DMS53 (cell line): ENCODE results near the gene ETS1.

ENCODE experiments used
- DNase-seq: peaks from one replicate; lab custom pipeline; 2025; lab: John Stamatoyannopoulos, UW

Gene ETS1

DNA sequence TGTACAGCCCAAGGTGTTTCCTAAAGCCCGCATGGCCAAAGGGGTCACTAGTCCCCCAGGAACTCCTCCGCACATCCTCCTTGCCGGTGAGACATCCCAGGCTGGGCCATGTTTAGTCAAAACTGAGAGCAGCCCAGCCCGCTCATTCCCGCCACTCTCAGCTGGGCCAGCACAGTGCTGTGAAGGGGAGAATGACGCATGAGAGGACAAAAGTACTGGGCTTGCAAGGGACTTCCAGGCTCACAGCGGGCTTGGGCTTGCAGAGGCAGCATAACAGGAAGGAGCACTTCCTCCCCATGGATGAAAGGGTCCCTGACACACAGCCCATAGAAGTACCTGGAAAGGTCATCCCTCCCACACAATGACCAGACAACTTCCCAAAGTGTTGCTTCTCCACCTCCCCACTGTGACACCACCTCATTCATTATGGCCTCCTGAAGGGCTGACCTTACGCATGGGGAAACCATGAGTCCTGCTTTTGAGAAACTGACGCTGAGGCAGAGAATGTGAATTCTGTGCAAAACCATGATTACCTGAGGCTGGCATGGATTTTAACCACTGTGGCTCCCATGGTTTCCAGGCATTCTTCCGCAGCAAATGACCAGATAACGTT lies 19.1 kb downstream of the ETS1 start:
- no peak for DNase-seq

DNA sequence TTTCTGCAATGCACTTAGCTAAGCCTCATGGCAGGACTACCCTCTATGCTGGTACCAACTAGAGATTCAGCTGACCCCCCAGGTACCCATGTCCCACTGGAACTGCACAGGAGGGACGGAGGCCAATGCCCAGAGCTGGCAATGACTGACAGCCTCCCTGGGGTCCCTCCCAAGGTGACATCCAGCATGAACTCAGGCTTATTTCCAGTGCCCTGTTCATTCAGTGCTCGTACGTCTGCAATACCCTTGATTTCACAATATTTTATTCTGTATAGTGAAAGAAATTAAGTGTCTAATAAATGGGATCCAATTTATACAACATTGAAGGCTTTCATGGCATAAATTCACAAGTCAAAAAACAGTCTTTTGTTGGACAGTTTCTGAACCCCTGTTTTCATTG lies 20.2 kb downstream of the ETS1 start:
- DNase-seq, result no peak

- no peak for DNase-seq
These were observed 21.5 kb downstream of the ETS1 start for GRCh38 chr11:128565881-128566280.

DNA sequence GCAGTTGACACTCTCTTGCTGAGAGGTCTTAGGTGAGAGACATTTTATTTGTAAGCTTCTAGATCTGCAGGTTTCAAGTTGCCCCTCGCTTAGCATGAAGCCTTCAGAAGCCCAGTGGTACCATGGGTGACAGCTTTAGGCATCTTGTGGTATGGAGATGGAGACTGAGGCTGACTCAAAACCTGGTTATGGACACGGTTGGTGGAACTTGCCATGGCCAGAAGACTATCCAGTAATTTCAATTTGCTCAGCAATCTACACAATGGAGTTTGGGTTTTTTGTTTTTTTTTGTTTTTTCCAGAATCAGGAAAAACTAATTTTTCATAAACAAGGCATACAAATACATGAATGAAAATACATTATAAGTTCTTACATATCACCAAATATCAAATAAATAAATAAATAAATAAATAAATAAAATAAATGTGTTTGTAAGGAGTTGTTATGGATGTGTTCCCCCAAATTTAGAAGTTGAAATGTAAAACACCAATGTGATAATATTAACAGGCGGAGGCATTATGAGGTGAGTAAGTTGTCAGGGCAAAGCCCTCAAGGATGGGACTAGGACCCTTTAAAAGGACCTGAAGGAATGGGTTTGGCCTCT lies 22.6 kb downstream of the ETS1 start:
- DNase-seq, result no peak

DNA sequence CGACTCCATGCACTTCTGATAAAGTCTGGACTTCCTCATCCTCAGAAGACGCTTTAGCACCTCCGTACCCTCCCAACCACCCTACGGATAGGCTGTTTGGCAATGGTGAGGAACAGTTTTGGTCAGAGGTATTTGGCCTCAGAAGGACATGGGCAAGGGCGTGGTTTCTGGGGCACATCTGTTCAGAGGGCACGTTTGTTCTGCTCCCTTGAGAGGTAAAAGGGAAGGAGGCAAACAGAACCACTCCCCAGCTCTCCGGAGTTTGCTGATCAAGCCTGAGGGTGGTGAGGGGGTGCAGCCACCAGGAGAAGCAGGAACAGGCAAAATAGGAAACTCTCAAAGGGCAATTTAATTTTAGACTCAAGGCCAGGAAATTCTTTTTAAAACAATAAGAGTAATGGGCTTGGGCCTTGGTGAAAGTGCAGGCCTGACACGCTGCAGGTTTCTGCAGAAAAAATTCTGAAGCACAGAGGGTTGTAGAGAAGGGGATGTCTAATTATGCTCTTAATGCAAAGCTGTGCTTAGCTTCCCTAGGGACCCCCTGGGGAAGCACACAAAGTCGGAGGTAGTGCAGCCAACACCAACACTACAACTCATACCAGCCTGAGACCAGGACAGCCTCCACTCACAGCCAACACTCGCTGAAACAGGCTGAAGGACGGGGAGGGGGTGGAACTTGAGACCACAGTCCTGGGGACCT lies 23.3 kb downstream of the ETS1 start:
- no peak for DNase-seq

- DNase-seq, result no peak
These were observed 24.1 kb downstream of the ETS1 start for GRCh38 chr11:128563308-128563707.

DNA sequence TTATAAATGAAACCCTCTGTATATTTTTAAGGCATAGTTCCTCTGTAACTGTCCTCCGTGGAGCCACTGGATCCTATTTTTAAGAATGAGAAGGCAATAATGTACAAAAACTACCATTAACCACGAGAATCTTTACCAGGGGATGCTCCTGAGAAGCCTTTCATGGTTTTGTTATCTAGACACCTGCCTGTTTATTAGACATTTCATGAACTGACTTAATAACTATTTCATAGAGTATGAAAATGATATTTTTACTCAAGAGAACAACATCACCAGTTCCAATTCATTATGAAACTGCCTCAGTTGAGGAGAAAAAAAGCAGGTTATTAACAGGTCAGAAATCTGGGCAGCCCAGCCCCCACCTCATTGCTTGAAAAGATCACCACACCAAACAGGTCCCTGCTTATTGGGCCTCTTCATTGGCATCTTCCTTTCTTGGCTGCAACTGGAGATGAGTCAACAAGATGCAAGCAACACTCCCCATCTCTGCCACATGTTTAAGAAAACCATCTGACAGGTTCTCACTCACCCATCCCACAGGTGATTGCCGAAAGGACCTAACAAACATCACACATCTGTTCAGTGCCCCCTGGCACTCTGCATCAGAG lies 27.8 kb downstream of the ETS1 start:
- DNase-seq, result no peak

GRCh38 chr11:128555606-128556005 lies 31.8 kb downstream of the ETS1 start:
- peak; percentile 47 for DNase-seq

GRCh38 chr11:128553662-128554362 lies 33.5 kb downstream of the ETS1 start:
- DNase-seq, result no peak

DNA sequence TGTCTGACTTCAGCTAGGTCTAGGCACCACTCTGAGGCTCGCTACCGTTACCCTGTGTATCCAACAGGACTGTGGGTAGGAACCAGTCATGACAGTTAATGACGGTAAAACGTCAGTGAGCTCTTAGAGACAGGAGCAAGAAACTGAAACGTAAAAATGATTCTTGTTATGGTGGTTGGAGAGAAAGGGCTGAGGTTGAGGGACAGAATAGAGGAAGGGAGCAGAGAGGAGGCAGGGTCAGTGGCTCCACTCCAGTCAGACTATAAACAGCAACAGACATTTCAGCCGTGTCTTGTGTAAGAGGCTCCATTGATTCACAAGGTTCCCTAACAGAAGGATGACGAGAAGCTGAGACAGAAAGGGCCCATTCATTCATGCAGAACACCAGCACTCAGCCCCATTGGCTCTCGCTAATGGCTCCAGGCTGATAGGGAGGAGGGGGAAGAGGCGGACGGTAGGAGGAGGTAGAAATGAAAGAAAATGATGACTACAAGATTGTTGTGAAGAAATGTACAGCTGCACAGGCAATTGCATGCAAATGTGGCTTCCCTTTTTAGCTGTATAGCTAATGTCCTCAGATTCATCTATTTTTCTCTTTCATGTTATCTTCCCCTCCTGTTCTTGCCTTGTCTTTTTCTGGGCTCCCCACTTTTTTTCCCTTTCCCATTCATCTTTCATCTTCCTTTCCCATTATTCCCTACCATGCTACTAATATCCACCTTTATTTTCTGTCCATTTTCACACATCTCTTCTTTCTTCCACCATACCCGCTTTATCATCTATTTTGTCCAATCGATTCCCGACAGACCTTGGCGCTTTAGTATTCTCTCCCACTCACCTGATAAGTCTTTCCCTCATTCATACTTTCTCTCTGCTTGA lies 34.3 kb downstream of the ETS1 start:
- DNase-seq, result no peak

GRCh38 chr11:128551611-128552335 lies 35.6 kb downstream of the ETS1 start:
- no peak for DNase-seq

DNA sequence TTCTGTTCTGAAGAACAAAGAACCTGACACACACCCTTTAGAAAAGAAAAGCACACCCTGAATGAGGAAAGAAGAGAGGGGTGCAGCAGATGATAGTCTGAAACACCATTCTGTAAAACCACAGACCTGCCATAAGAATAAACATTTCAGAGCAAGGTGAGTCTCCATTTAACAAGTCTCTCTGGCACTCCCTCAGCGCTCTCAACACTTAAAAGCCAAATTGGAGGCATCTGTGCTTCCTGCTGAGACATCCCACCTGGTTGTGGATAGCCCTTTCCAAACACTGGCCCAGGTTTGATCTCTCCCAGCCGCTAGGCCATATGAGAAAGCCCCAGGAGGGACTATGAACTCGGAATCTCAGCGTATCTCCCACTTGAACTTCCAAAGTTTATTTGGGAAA lies 36.3 kb downstream of the ETS1 start:
- no peak for DNase-seq

- no peak for DNase-seq
These were observed 37.0 kb downstream of the ETS1 start for GRCh38 chr11:128550261-128550821.

- no peak for DNase-seq
These were observed 38.0 kb downstream of the ETS1 start for GRCh38 chr11:128549256-128549944.

GRCh38 chr11:128548649-128549255 lies 38.6 kb downstream of the ETS1 start:
- DNase-seq, result peak; percentile 14

- no peak for DNase-seq
These were observed 39.3 kb downstream of the ETS1 start for GRCh38 chr11:128547946-128548648.

DNA sequence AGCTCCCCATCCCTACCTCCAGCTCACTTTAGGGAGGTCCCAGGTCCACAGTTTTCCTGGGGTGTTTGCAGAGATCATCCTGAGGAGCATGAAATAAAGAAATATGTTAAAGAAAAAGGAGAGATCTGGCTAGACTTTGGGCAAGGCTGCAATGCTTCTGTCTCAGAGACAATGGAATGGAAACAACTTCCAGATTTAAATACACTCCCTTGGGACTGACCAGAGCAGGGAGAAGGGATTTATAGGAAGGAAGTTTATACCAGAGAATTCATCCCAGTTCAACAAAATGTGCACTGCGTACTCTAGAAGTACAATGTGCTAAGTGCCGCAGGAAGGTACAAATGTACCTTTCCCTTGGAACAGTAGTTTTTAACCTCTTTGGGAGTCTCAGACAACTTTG lies 40.4 kb downstream of the ETS1 start:
- DNase-seq, result no peak

DNA sequence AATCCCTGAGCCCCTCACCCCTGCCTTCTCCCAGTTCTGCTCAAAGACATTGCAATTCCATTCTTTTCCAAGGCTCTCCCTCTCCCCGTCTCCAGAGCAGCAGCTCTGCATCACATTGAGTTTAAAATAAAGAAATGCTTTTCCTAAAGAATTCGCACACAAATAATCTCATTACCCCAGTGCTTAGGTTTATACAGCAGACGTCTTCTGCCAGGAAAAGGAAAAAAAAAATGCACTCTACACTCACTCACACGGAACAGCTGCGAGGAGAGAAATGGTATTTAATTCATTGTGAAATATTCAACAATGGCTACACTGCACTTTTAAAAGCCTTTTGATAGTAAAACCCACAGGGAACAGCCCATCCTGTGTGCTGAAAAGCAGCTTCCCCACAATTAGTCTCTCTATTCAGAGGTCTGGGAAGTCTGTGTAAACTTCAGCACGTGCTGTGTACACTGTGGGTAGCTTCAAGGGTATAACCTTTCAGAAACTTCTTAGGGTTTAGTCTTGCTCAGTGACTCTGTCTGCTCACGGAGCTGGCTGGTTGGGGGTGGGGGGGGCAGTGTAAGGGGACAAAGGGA lies 42.8 kb downstream of the ETS1 start:
- DNase-seq, result peak; percentile 62
